GM12874 (cell line): ENCODE results near the gene GOLGA2.

Experiments
- TF ChIP-seq, protein P1 (sequence below): IDR thresholded peaks from 2 replicates; pipeline ENCODE4 v1.5.1; 2011; ENCODE audit warnings: low read depth, mild to moderate bottlenecking, control low read depth, low read length, moderate library complexity; ENCODE audit not compliant: insufficient read depth

Gene GOLGA2

DNA sequence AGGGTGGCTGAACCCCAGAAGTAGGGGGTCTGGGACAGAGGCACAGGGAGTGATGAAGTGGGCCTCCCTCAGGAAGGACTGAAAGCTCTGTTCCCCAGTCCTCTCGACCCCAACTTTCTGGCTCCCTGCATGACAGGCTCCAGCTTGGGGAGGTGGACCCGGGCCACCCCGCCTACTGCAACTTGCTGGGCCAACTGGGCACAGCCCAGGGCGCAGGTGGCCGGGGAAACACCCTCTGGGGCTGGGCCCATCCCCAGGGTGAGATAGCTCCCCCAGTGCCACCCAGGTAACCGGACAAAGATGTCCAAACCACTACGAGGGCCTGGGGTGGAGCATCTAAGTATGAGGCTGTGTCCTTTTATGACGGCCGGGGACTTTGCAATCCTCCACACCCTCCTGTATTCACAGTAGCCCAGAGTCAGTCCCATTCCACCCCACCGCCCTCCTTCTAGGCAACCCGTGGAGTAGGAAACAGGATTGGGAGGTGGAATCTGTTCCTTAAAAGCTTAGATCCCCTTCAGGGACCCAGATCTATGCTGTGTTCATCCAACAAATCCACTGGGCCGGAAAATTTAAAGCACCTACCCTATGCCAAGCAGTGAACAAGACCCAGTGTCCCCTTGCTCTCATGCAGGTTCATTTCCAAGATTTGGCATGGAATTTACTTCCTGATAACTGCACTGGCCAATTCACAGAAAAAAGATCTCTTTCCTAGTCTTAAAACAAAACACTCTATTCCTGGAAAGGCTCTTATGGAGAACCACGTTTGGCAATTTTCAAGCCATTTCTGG is 52.7 kb downstream of the GOLGA2 start:
- TF ChIP-seq, protein P1, sequence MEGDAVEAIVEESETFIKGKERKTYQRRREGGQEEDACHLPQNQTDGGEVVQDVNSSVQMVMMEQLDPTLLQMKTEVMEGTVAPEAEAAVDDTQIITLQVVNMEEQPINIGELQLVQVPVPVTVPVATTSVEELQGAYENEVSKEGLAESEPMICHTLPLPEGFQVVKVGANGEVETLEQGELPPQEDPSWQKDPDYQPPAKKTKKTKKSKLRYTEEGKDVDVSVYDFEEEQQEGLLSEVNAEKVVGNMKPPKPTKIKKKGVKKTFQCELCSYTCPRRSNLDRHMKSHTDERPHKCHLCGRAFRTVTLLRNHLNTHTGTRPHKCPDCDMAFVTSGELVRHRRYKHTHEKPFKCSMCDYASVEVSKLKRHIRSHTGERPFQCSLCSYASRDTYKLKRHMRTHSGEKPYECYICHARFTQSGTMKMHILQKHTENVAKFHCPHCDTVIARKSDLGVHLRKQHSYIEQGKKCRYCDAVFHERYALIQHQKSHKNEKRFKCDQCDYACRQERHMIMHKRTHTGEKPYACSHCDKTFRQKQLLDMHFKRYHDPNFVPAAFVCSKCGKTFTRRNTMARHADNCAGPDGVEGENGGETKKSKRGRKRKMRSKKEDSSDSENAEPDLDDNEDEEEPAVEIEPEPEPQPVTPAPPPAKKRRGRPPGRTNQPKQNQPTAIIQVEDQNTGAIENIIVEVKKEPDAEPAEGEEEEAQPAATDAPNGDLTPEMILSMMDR: no peak

DNA sequence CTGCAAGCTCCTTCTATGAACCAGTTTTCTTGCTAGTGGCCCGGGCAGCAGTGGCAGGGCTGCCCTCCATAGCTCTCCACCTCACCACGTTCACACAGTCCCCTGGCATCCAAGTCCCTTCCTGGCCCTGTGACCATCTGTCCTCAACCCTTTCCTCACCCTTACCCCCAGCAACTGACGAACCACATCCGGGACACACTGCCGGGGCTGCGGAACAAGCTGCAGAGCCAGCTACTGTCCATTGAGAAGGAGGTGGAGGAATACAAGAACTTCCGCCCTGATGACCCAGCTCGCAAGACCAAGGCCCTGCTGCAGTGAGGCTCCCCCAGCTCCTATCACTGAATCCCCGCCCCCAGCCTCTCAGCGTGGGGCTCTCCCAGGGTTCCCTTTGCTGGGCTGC is 53.8 kb downstream of the GOLGA2 start:
- TF ChIP-seq, protein P1: no peak

DNA sequence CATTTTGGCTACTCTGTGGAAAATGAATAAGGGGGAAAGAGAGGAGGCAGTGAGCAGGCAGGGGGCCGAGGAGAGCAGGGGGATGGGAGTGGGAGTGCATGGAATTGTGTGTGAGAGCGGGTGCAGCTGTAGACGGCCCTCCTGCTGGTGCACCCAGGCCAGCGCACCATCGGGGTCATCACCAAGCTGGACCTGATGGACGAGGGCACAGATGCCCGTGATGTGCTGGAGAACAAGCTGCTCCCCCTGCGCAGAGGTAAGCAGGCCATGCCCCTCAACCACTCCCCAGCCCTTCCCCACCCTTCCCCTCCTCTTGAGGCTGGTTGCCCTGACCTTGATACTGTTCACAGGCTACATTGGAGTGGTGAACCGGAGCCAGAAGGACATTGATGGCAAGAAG is 56.0 kb downstream of the GOLGA2 start:
- TF ChIP-seq, protein P1: no peak

DNA sequence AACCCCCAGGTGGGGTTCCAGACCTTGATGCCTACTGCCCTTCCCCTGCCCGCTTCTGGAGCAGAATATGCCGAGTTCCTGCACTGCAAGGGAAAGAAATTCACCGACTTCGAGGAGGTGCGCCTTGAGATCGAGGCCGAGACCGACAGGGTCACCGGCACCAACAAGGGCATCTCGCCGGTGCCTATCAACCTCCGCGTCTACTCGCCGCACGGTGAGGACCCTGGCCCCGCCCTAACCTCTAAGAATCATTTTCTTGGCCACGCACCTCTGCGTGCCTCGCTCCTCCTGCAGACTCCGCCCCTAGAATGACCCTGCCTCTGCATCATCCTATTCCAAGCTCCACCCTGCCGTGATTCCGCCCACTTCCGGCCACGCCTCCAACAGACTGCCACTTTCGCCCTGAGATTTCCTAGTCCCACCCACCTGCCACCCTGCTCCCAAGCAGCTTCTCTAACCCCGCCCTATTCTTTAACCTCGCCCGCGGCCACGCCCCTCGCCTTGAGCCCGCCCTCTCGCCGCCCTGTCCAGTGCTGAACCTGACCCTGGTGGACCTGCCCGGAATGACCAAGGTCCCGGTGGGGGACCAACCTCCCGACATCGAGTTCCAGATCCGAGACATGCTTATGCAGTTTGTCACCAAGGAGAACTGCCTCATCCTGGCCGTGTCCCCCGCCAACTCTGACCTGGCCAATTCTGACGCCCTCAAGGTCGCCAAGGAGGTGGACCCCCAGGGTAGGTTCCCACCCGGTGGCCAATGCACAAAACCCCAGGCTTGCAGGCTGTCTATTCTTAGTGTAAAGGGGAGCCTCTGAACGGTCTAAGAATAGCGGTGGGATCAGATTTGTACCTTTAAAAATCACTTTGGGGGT is 57.1 kb downstream of the GOLGA2 start:
- TF ChIP-seq, protein P1: no peak

DNA sequence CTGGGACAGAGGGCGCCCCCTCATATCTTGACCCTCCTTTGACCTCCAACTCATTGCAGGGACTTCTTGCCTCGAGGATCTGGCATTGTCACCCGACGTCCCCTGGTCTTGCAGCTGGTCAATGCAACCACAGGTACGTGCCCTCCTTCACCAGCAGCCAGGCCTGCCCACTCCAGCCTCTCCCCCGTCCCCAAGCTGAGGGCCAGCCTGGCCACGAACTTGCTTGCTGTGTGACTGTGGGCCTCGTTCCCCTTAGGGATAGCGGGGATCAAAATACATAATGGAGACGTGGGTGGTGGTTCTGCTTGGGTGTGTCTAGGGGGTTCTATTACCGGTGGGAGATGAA is 57.7 kb downstream of the GOLGA2 start:
- TF ChIP-seq, protein P1: no peak

DNA sequence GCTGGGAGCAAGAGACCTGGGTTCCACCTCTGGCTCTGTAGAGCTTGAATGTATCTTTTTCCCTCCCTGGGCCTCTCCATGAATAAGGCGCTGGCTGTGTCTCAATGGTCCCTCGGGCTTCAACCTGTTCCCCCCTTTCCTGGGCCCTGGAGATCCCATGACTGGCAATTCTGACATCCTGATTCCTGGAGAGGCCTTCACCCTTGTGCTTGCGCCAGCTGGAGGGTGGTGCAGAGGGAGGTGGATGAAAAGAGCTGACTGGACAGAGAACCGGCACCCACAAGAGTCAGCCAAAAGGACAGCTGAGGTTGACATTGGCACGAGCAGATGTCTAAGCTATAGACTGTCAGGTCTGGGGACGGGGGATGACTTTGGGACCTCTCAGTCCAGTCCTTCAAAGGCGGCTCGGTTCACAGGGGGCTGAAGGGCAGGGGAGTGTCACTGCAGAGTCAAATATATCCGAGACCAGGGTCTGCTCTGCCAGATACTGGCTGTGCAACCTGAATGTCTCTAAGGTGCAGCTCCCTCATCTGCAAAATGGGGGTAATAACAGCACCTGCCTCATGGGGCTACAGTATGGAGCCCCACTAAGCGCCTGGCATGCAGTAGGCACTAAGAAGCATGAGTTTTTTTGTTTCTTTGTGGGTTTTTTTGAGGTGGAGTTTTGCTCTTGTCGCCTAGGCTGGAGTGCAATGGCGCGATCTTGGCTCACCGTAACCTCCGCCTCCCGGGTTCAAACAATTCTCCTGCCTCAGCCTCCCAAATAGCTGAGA is 58.8 kb downstream of the GOLGA2 start:
- TF ChIP-seq, protein P1: no peak
